ENCODE results near the gene RAP1GDS1. TPM values are rescaled to one million over a fixed set of nuclear protein-coding genes. Genes with fewer than 3 reads are reported as not detected.

RAP1GDS1 gene
- total and polyA plus RNA-seq, 4 donors, result 11.2 to 19.4 (median 16.0) TPM

DNA sequence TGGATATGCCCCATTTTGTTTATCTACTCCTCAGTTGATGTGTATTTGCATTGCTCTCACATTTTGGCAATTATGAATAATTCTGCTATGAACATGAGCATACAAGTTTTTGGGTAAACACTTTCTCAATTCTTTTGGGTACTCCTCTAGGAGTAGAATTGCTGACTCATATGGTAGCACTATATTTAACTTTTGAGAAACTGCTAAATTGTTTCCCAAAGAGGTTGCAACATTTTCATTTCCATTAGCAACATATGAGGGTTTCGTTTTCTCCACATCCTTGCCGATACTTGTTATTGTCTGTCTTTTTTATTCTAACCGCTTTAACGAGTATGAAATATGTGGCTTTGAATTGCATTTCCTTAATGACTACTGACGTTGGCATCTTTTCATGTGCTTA lies 211.9 kb downstream of the RAP1GDS1 start:
- Histone ChIP-seq H3K36me3 (ENCODE audit: control insufficient read depth in 4 of 4, insufficient read depth in 3 of 4, low read depth in 1 of 4, low read length in 3 of 4) (no peaks in the 10 kb centered on the region), H3K27me3 (ENCODE audit: control insufficient read depth in 4 of 4, insufficient read depth in 4 of 4, low read length in 3 of 4) (no peaks in the 10 kb centered on the region), H3K4me1 (ENCODE audit: control insufficient read depth in 4 of 4, insufficient read depth in 4 of 4, low read length in 3 of 4) (peaks cover 0 to under 1% (median 0%) of the 10 kb centered on the region in 4 donors), H3K4me3 (ENCODE audit: low read depth in 1 of 3, low read length in 3 of 3) (no peak overlapping the region), H3K27ac (ENCODE audit: low read depth in 1 of 2, low read length in 2 of 2) (no peak overlapping the region), H3K9ac (ENCODE audit: low read depth in 1 of 2, low read length in 2 of 2) (no peak overlapping the region), H3K9me3 (ENCODE audit: control insufficient read depth in 4 of 4, low read length in 3 of 4) (no peaks in the 10 kb centered on the region)
- no peak for DNase-seq (ENCODE audit: low spot score)
- no peak for TF ChIP-seq HNF4A (conservative IDR thresholded peaks at IDR 0.05)
- TF ChIP-seq, protein P1, sequence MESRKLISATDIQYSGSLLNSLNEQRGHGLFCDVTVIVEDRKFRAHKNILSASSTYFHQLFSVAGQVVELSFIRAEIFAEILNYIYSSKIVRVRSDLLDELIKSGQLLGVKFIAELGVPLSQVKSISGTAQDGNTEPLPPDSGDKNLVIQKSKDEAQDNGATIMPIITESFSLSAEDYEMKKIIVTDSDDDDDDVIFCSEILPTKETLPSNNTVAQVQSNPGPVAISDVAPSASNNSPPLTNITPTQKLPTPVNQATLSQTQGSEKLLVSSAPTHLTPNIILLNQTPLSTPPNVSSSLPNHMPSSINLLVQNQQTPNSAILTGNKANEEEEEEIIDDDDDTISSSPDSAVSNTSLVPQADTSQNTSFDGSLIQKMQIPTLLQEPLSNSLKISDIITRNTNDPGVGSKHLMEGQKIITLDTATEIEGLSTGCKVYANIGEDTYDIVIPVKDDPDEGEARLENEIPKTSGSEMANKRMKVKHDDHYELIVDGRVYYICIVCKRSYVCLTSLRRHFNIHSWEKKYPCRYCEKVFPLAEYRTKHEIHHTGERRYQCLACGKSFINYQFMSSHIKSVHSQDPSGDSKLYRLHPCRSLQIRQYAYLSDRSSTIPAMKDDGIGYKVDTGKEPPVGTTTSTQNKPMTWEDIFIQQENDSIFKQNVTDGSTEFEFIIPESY (IDR thresholded peaks at IDR 0.05), result no peak
- TF ChIP-seq HNF4G (IDR thresholded peaks at IDR 0.05), result no peak
- TF ChIP-seq JUND (IDR thresholded peaks at IDR 0.05), result no peak
- 88% methylated on average over 5 of the region's 5 CpGs for WGBS

- H3K27ac ChIP-seq (ENCODE audit: low read depth in 1 of 2, low read length in 2 of 2), result no peak overlapping the region
- 93% methylated on average over 3 of the region's 3 CpGs for WGBS
- no peak for DNase-seq (ENCODE audit: low spot score)
Observed at GRCh38 chr4:98474408-98474844, 213.2 kb downstream of the RAP1GDS1 start.

DNA sequence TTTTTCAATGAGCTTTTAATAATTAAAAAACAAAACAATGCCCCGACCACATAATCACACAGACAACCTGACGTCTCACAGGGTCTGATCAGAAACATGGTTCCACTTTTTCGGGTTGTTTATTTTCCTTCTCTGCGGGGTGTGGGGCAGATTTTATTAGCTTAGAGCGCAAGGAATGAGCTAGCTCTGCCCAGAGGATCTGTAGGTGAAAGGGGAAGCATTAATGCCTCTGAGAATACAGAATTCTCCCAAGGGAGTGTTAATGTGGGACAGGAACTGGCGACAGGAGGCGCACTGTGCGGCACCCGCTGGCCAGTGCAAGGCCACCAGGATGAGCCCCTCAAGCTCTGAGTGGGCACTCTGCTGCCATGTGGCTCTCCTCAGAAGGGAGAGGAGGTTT lies 215.7 kb downstream of the RAP1GDS1 start:
- Histone ChIP-seq H3K27me3 (ENCODE audit: control insufficient read depth in 4 of 4, insufficient read depth in 4 of 4, low read length in 3 of 4) (no peaks in the 10 kb centered on the region), H3K4me3 (ENCODE audit: low read depth in 1 of 3, low read length in 3 of 3) (no peak overlapping the region), H3K36me3 (ENCODE audit: control insufficient read depth in 4 of 4, insufficient read depth in 3 of 4, low read depth in 1 of 4, low read length in 3 of 4) (no peaks in the 10 kb centered on the region), H3K9me3 (ENCODE audit: control insufficient read depth in 4 of 4, low read length in 3 of 4) (no peaks in the 10 kb centered on the region), H3K27ac (ENCODE audit: low read depth in 1 of 2, low read length in 2 of 2) (no peak overlapping the region), H3K4me1 (ENCODE audit: control insufficient read depth in 4 of 4, insufficient read depth in 4 of 4, low read length in 3 of 4) (peaks cover 0 to 4% (median 2%) of the 10 kb centered on the region in 4 donors), H3K9ac (ENCODE audit: low read depth in 1 of 2, low read length in 2 of 2) (no peak overlapping the region)
- DNase-seq (ENCODE audit: low spot score), result no peak
- 94% methylated on average over 9 of the region's 9 CpGs for WGBS
- TF ChIP-seq JUND (IDR thresholded peaks at IDR 0.05) (no peak), HNF4A (conservative IDR thresholded peaks at IDR 0.05) (no peak), RXRA (IDR thresholded peaks at IDR 0.05) (no peak), EGR1 (IDR thresholded peaks at IDR 0.05; ENCODE audit: low read depth in 2 of 2) (no peak), RAD21 (IDR thresholded peaks at IDR 0.05) (no peak), SP1 (IDR thresholded peaks at IDR 0.05) (no peak), CTCF (IDR thresholded peaks at IDR 0.05; ENCODE audit: low read depth, low read length, missing input control) (no peak), MAX (IDR thresholded peaks at IDR 0.05) (no peak), NR2F2 (IDR thresholded peaks at IDR 0.05) (no peak), GABPA (IDR thresholded peaks at IDR 0.05 in 1 of 2, conservative IDR thresholded peaks at IDR 0.05 in 1 of 2) (no peak), HNF4G (IDR thresholded peaks at IDR 0.05) (no peak), YY1 (IDR thresholded peaks at IDR 0.05) (no peak), FOXA1 (IDR thresholded peaks at IDR 0.05) (no peak)
- TF ChIP-seq, protein P2, sequence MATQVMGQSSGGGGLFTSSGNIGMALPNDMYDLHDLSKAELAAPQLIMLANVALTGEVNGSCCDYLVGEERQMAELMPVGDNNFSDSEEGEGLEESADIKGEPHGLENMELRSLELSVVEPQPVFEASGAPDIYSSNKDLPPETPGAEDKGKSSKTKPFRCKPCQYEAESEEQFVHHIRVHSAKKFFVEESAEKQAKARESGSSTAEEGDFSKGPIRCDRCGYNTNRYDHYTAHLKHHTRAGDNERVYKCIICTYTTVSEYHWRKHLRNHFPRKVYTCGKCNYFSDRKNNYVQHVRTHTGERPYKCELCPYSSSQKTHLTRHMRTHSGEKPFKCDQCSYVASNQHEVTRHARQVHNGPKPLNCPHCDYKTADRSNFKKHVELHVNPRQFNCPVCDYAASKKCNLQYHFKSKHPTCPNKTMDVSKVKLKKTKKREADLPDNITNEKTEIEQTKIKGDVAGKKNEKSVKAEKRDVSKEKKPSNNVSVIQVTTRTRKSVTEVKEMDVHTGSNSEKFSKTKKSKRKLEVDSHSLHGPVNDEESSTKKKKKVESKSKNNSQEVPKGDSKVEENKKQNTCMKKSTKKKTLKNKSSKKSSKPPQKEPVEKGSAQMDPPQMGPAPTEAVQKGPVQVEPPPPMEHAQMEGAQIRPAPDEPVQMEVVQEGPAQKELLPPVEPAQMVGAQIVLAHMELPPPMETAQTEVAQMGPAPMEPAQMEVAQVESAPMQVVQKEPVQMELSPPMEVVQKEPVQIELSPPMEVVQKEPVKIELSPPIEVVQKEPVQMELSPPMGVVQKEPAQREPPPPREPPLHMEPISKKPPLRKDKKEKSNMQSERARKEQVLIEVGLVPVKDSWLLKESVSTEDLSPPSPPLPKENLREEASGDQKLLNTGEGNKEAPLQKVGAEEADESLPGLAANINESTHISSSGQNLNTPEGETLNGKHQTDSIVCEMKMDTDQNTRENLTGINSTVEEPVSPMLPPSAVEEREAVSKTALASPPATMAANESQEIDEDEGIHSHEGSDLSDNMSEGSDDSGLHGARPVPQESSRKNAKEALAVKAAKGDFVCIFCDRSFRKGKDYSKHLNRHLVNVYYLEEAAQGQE (IDR thresholded peaks at IDR 0.05), result no peak
- TF ChIP-seq, protein P3, sequence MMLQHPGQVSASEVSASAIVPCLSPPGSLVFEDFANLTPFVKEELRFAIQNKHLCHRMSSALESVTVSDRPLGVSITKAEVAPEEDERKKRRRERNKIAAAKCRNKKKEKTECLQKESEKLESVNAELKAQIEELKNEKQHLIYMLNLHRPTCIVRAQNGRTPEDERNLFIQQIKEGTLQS (IDR thresholded peaks at IDR 0.05), result no peak

More at GRCh38 chr4:98474408-98474844, 213.2 kb downstream of the RAP1GDS1 start:
- Histone ChIP-seq H3K4me3 (ENCODE audit: low read depth in 1 of 3, low read length in 3 of 3) (no peak overlapping the region), H3K36me3 (ENCODE audit: control insufficient read depth in 4 of 4, insufficient read depth in 3 of 4, low read depth in 1 of 4, low read length in 3 of 4) (no peaks in the 10 kb centered on the region), H3K4me1 (ENCODE audit: control insufficient read depth in 4 of 4, insufficient read depth in 4 of 4, low read length in 3 of 4) (no peaks in the 10 kb centered on the region), H3K9ac (ENCODE audit: low read depth in 1 of 2, low read length in 2 of 2) (no peak overlapping the region), H3K27me3 (ENCODE audit: control insufficient read depth in 4 of 4, insufficient read depth in 4 of 4, low read length in 3 of 4) (no peaks in the 10 kb centered on the region), H3K9me3 (ENCODE audit: control insufficient read depth in 4 of 4, low read length in 3 of 4) (no peaks in the 10 kb centered on the region)
- TF ChIP-seq, protein P1 (IDR thresholded peaks at IDR 0.05), result no peak
